ENCODE data around the gene STAM. TPM values are rescaled to one million over a fixed set of nuclear protein-coding genes. Genes with fewer than 3 reads are reported as not detected.

The STAM gene
- total and polyA plus RNA-seq, 10 of the 15 experiments (the other 5 are each of a cell fraction or from before 2014, with no cell fraction given), result 8.8 to 15.9 (median 14.4) TPM

GRCh38 chr10:17644485-17644943, 563 bp downstream of the STAM start:
- POLR2A ChIA-PET, result interaction anchor here (0.6 to 2.1 kb wide), 13 partner anchors 8 to 1495 kb away, joined by 3 to 9 read pairs (median 3); no protein-coding TSS in a partner anchor

More at GRCh38 chr10:17644485-17644943, 563 bp downstream of the STAM start:
- ATAC-seq, result peak; percentile 52
- H3K27ac ChIP-seq (ENCODE audit: control insufficient read depth, insufficient read depth), result peak overlapping the region; percentile 99
- BruUV-seq (replicated peaks), result no TSS peak
- H3K9me3 ChIP-seq (replicated peaks; ENCODE audit: control insufficient read depth, insufficient read depth, low read length), result peaks cover 3% of the 10 kb centered on the region; the same call in 2 of the 3 replicates
- TF ChIP-seq PBX3 (IDR thresholded peaks at IDR 0.05; ENCODE audit: insufficient replicate concordance, low read depth, low read length), result no peak
- TF ChIP-seq HDGF (IDR thresholded peaks at IDR 0.05), result no peak
- TF ChIP-seq SREBF1 (IDR thresholded peaks at IDR 0.05; ENCODE audit: low read length), result no peak
- no peak for TF ChIP-seq ASH2L (IDR thresholded peaks at IDR 0.05; ENCODE audit: borderline replicate concordance, low read depth)
- TF ChIP-seq NRF1 (conservative IDR thresholded peaks at IDR 0.05; ENCODE audit: low read depth, low read length), result no peak
- TF ChIP-seq ZBED1 (IDR thresholded peaks at IDR 0.05; ENCODE audit: borderline replicate concordance), result 0 out of 2 replicates have a peak, but pooled peaks have one; percentile 13
- no peak for TF ChIP-seq ATF3 (IDR thresholded peaks at IDR 0.05; ENCODE audit: borderline replicate concordance, extremely low read depth, low read depth, low read length)
- 0 out of 2 replicates have a peak, but pooled peaks have one; percentile 32 for TF ChIP-seq TCF12 (IDR thresholded peaks at IDR 0.05; ENCODE audit: low read depth, low read length)
- TF ChIP-seq, protein P1, sequence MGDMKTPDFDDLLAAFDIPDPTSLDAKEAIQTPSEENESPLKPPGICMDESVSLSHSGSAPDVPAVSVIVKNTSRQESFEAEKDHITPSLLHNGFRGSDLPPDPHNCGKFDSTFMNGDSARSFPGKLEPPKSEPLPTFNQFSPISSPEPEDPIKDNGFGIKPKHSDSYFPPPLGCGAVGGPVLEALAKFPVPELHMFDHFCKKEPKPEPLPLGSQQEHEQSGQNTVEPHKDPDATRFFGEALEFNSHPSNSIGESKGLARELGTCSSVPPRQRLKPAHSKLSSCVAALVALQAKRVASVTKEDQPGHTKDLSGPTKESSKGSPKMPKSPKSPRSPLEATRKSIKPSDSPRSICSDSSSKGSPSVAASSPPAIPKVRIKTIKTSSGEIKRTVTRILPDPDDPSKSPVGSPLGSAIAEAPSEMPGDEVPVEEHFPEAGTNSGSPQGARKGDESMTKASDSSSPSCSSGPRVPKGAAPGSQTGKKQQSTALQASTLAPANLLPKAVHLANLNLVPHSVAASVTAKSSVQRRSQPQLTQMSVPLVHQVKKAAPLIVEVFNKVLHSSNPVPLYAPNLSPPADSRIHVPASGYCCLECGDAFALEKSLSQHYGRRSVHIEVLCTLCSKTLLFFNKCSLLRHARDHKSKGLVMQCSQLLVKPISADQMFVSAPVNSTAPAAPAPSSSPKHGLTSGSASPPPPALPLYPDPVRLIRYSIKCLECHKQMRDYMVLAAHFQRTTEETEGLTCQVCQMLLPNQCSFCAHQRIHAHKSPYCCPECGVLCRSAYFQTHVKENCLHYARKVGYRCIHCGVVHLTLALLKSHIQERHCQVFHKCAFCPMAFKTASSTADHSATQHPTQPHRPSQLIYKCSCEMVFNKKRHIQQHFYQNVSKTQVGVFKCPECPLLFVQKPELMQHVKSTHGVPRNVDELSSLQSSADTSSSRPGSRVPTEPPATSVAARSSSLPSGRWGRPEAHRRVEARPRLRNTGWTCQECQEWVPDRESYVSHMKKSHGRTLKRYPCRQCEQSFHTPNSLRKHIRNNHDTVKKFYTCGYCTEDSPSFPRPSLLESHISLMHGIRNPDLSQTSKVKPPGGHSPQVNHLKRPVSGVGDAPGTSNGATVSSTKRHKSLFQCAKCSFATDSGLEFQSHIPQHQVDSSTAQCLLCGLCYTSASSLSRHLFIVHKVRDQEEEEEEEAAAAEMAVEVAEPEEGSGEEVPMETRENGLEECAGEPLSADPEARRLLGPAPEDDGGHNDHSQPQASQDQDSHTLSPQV (IDR thresholded peaks at IDR 0.05), result no peak
- TF ChIP-seq EED (IDR thresholded peaks at IDR 0.05; ENCODE audit: low read depth), result peak; percentile 14; the same call in 1 of the 2 replicates
- no peak for TF ChIP-seq IKZF1 (conservative IDR thresholded peaks at IDR 0.05)
- peak; percentile 3 for TF ChIP-seq MEF2B (IDR thresholded peaks at IDR 0.05; ENCODE audit: partially characterized antibody, poor library complexity, severe bottlenecking)
- H2AFZ ChIP-seq (ENCODE audit: control insufficient read depth, low read depth, low read length), result peak overlapping the region; percentile 80
- RAD21 ChIA-PET (ENCODE audit: unreplicated experiment), result interaction anchor here (0.7 to 2.4 kb wide), 13 partner anchors 8 to 237 kb away, joined by 3 to 14 read pairs (median 5); no protein-coding TSS in a partner anchor
- no peak for DNase-seq (ENCODE audit: low read depth, low spot score)
- WGBS (ENCODE audit: insufficient coverage, insufficient replicate concordance, low lambda C conversion rate, missing lambda C conversion rate), result 5% methylated on average over 9 of the region's 9 CpGs
- in situ Hi-C loops (cut with MboI) (no loop called here), intact Hi-C loops (cut with micrococcal nuclease; ENCODE audit: unreplicated experiment) (loop anchor here (1.0 kb wide), 1 partner anchor 40 kb away; no protein-coding TSS in a partner anchor)
- H3K4me2 ChIP-seq (ENCODE audit: control insufficient read depth, insufficient read depth), result peak overlapping the region; percentile 86
- 0 out of 4 replicates have a peak, but pooled peaks cover 0 to 4% of the 10 kb centered on the region in 2 experiments for H3K36me3 ChIP-seq (ENCODE audit: control insufficient read depth in 2 of 2, insufficient read depth in 2 of 2, low read length in 1 of 2)
- no peaks in the 10 kb centered on the region for H4K20me1 ChIP-seq (ENCODE audit: control insufficient read depth, insufficient read depth)
- H3K79me2 ChIP-seq (ENCODE audit: control insufficient read depth, insufficient read depth, low read length), result peaks cover 69% of the 10 kb centered on the region
- SMC1A ChIA-PET (ENCODE audit: uncharacterized antibody, unreplicated experiment), result interaction anchor here (0.7 to 6.1 kb wide), 19 partner anchors 11 to 83 kb away, joined by 3 to 63 read pairs (median 7); partner anchors contain the start of gene HACD1
- CTCF ChIA-PET, result interaction anchor here (0.6 to 4.0 kb wide), 12 partner anchors 9 to 96 kb away, joined by 3 to 12 read pairs (median 4); no protein-coding TSS in a partner anchor
- no peaks in the 10 kb centered on the region for H3K27me3 ChIP-seq (replicated peaks in 1 of 2; ENCODE audit: control insufficient read depth in 2 of 2, insufficient read depth in 2 of 2, low read length in 1 of 2)
- H3K4me3 ChIP-seq, result peak overlapping the region; percentile 96
- FAIRE-seq, result peak; percentile 75
- peak overlapping the region; percentile 97 for H3K9ac ChIP-seq (ENCODE audit: control insufficient read depth, insufficient read depth, low read length)
- peaks cover 5% of the 10 kb centered on the region; the same call in 1 of the 2 replicates for H3K4me1 ChIP-seq (ENCODE audit: control insufficient read depth, insufficient read depth, low read length)
